ENCODE data around the gene SLC7A4.
A peak's percentile ranks its signal among the peaks of the same experiment; 100 is the strongest.

SLC7A4 gene

DNA sequence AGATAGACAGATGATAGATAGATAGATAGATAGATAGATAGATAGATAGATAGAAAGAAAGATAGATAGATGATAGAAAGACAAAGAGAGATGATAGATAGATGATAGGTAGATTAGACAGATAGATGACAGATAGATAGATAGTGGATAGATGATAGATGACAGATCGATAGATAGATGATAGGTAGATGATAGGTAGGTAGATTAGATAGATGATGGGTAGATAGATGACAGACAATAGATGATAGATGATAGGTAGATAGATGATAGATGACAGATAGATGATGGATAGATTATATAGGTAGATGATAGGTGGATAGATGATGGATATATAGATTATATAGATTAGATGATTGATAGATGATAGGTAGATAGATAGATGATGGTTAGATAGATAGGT is 46.0 kb downstream of the SLC7A4 start:
- DNase-seq (ENCODE audit: low read depth, low spot score) = no peak
- in situ Hi-C loops (cut with HindIII; ENCODE audit: low sequenced_read_pairs) = no loop called here
- TF ChIP-seq, protein P1, sequence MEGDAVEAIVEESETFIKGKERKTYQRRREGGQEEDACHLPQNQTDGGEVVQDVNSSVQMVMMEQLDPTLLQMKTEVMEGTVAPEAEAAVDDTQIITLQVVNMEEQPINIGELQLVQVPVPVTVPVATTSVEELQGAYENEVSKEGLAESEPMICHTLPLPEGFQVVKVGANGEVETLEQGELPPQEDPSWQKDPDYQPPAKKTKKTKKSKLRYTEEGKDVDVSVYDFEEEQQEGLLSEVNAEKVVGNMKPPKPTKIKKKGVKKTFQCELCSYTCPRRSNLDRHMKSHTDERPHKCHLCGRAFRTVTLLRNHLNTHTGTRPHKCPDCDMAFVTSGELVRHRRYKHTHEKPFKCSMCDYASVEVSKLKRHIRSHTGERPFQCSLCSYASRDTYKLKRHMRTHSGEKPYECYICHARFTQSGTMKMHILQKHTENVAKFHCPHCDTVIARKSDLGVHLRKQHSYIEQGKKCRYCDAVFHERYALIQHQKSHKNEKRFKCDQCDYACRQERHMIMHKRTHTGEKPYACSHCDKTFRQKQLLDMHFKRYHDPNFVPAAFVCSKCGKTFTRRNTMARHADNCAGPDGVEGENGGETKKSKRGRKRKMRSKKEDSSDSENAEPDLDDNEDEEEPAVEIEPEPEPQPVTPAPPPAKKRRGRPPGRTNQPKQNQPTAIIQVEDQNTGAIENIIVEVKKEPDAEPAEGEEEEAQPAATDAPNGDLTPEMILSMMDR (IDR thresholded peaks at IDR 0.05; ENCODE audit: low read depth, low read length) = no peak
- H3K4me3 ChIP-seq (ENCODE audit: low read depth, low read length) = no peak overlapping the region

DNA sequence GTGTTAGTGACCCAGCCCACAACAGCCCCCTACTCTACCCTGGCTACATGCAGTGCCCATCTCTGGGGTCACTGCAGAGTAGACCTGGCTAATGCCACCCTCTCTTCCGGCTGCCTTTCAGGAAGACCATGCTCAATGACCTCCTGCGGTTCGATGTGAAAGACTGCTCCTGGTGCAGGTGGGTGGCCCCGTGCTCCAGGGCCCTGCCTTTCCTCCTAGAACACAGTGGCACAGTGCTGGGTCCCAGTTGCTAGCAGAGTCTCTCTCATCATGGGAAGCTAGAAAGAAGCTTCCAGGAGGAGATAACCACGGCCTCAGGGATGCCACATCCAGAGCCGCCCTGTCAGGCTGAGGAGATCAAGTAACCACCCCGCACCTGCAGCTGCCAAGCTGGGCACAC is 46.6 kb downstream of the SLC7A4 start:
- DNase-seq (ENCODE audit: low read depth, low spot score) = no peak
- TF ChIP-seq, protein P1 (IDR thresholded peaks at IDR 0.05; ENCODE audit: low read depth, low read length) = no peak
- in situ Hi-C loops (cut with HindIII; ENCODE audit: low sequenced_read_pairs) = no loop called here
- no peak overlapping the region for H3K4me3 ChIP-seq (ENCODE audit: low read depth, low read length)

DNA sequence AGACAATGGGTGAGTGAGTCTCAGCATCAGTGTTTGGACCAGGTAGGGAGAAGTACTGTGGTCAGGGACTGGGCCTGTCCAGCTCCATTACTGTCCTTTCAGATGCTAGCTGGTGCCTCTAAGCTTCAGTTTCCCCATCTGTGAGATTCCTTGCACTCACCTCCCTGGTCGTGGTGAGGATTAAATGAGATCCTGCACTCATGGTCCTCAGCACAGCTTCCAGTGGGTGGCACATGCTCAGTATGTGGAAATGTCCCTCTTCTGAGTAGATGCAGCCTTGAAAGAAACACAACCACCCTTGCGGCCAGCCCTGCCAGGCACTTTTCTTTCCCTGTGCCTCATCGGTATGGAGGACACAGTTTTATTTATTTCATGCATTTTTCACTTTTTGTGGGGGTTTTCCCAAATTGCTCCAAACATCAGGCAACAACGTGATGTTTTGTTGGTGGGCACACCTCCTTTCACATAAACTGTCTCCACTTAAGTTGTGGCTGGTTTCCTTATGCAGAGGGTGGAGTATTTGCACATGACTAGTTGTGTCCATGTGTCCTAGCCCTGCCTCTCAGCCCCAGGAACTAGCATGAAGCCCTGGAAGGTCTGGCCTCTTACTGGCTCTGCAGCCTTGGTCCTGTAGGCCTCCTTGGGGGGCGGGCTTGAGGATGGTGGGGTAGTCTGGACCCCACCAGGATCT is 49.1 kb downstream of the SLC7A4 start:
- H3K4me3 ChIP-seq (ENCODE audit: low read depth, low read length) = peak overlapping the region; percentile 85
- DNase-seq (ENCODE audit: low read depth, low spot score) = no peak
- in situ Hi-C loops (cut with HindIII; ENCODE audit: low sequenced_read_pairs) = no loop called here
- TF ChIP-seq, protein P1 (IDR thresholded peaks at IDR 0.05; ENCODE audit: low read depth, low read length) = no peak

DNA sequence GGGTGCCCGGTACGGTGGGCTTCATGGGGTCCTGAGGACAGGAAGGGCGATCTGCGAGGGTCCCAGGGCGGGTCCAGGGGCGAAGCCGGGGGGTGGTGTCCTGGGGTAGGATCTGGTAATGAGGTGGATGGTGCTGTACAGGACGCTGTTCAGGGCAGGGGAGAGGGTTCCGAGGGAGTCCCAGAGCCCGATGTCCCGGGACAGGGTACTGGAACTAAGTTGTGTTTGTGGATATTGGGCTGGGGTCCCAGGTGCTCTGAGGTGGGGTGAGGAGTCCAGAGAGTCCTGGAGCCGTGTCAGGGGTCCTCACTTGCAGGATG is 49.8 kb downstream of the SLC7A4 start:
- TF ChIP-seq, protein P1 (IDR thresholded peaks at IDR 0.05; ENCODE audit: low read depth, low read length) = no peak
- peak overlapping the region; percentile 85 for H3K4me3 ChIP-seq (ENCODE audit: low read depth, low read length)
- DNase-seq (ENCODE audit: low read depth, low spot score) = no peak
- in situ Hi-C loops (cut with HindIII; ENCODE audit: low sequenced_read_pairs) = no loop called here

DNA sequence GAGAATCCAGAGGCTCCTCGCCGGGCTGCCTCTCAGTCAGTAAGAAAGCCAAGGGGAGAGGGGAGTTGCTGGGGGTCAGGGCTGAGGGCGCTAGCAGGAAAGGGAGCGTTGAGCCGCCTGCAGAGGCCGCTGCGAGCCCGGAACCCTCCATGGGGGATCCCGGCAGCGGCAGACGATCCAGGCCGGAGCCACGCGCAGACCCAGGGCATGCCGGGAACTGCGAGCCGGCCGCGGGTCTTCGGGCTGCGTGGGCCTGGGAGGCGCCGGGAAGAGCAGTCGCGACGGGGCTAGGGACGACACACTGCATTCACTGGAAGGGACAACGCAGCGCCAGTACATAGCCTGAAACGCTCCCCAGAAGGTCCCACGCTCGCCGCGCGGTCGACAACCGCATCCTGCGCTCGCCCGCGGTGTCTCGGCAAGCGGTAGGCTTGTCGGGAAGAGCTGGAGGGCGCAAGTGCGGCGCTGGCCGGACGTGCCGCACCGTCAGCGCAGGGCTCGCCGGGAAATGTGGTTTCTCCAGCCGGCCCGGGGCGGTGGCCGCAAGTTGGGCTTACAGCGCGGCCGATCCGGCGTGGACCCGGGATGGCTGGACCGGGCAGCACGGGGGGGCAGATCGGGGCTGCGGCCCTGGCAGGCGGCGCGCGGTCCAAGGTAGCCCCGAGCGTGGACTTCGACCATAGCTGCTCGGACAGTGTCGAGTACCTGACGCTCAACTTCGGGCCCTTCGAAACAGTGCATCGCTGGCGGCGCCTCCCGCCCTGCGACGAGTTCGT is 50.4 kb downstream of the SLC7A4 start, which contains the start of gene LZTR1:
Gene LZTR1, plus strand, starts transcription at position 511 of the 776 bp plus-strand sequence. Its CDS starts 75 bp downstream, at position 586.
- TF ChIP-seq, protein P1 (IDR thresholded peaks at IDR 0.05; ENCODE audit: low read depth, low read length) = peak; percentile 75
- peak within 1 kb of the TSS; percentile 85 for H3K4me3 ChIP-seq (ENCODE audit: low read depth, low read length)
- peak; percentile 88 for DNase-seq (ENCODE audit: low read depth, low spot score)
- in situ Hi-C loops (cut with HindIII; ENCODE audit: low sequenced_read_pairs) = no loop called here

DNA sequence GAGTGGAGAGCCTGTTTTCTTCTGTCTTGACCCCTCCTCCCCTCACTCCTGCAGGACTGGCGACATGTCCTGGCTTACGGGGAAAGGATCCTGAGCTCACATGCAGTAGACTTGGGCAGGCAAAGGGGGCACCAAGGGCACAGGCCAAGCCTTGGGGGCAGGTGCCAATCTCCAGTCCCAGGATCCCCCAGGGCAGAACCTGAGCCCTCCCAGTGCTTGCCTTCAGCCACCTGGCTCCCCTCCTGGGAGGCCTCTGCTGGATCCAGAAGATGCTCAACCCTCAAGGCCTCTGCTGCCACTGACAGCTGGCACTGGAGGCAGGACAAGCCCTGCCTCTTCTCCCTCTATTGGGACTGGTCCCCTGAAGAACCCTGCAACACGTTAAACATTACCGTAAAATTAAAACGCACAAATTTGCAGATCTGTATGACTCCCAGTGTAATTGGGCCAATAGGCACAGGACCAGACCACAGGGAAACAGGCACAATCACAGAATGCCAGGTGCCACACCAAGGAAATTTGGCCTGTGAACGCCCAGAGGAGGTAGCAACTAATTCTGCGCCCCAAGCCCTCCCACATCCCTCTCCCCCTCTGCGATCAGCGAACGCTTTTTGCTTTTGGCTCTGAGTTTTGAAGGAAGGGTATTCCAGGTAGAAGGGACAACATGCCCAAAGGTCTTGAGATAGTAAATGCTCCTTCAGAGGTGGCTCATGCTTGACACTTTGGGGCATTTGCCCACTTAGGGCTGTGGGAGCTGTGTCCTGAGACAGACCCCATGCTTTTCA is 51.2 kb downstream of the SLC7A4 start:
- in situ Hi-C loops (cut with HindIII; ENCODE audit: low sequenced_read_pairs) = no loop called here
- TF ChIP-seq, protein P1 (IDR thresholded peaks at IDR 0.05; ENCODE audit: low read depth, low read length) = no peak
- peak overlapping the region; percentile 85 for H3K4me3 ChIP-seq (ENCODE audit: low read depth, low read length)
- DNase-seq (ENCODE audit: low read depth, low spot score) = no peak

Measured in astrocyte of the spinal cord (primary cell).